LoVo (cell line): ENCODE measurements around the gene SULT1E1.
A peak's percentile ranks its signal among the peaks of the same experiment; 100 is the strongest.

ENCODE experiments used
- DNase-seq: peaks from one replicate; pipeline ENCODE4 v3.0.0-alpha.2; 2016; ENCODE audit warnings: low spot score

The SULT1E1 gene

GRCh38 chr4:69860052-69860451 is at the start of gene SULT1E1:
SULT1E1 (minus strand) TSS chr4:69860145; CDS start chr4:69857644, 2,501 bp downstream.
- peak; percentile 14 for DNase-seq

GRCh38 chr4:69909195-69909594 is 49.2 kb upstream of the SULT1E1 start:
- no peak for DNase-seq

- DNase-seq: no peak
Measured at GRCh38 chr4:69907151-69907550, 47.2 kb upstream of the SULT1E1 start.

DNA sequence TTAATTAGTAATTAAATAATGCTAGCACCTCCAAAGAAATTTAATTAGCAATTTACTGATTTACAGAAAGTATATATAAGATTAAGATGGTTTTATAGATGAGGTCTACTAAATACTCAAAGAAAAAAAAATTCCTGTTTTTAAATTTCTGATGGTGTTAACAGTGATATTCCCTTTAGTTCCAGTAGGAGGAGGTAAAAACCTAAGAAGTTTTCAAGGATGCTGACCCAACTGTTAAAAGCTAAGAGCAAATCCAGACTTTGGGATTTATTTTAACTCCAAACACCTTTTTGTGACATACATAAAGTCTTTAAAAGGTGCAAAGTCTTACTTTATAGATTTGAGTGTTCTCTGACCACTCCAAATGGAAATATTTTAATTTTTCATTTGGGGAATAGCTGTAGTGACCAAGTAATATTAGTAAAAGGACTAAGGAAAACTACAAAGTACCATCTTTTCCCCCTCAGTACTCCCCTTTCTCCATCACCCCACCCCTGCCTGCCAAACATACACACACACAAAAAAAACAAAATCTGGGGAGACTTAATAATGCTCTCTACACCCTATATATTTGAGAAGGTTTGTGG is 36.7 kb upstream of the SULT1E1 start:
- peak; percentile 9 for DNase-seq

DNA sequence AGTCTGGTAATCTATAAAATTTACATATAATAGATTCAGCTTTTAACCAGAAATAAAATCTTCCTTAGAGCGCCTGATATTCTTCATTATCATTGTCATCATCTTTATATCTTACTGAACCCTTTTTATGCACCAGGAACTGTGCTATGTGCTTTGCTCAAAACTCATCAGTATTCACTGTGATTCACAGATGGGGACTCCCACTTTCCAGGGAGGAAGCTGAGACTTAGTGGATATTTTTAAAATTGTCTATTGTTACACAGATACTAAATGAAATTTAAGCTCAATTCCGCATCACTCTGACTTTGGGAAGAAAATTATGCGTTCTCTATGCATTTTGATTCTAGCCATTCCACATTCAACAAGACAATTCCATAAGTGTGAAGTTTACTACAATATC is 34.8 kb upstream of the SULT1E1 start:
- DNase-seq: no peak

- no peak for DNase-seq
Measured at GRCh38 chr4:69894186-69894585, 34.2 kb upstream of the SULT1E1 start.

GRCh38 chr4:69888336-69888735 is 28.4 kb upstream of the SULT1E1 start:
- no peak for DNase-seq

GRCh38 chr4:69882150-69882549 is 22.2 kb upstream of the SULT1E1 start:
- DNase-seq: no peak

DNA sequence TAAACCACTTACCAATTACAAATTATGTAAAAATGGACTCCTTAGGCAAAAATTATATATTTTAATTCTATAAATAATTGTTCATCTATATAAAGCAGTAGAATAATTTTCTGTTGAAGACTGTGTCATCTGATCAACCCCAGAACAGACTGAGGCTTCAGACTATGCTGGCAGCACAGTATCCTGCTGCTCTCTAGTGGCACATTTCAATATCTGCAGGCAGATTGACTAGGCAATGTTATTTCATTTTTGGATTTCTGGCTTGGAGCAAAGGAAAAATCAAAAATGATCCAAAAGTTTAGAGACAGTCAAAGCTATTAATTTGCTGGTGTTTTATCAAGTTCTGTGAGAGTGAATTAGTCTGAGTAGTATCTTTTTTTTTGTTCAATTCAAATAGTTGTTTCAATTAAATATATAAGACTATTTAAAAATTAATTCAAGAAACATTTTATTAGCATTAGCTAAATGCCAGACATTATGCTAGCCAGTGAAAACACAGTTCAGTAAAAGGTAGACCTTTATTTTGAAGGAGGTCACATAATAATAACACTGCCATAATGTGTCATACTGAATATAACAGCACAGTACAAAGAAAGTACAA is 21.3 kb upstream of the SULT1E1 start:
- DNase-seq: peak; percentile 60

GRCh38 chr4:69878250-69878649 is 18.3 kb upstream of the SULT1E1 start:
- DNase-seq: no peak

- no peak for DNase-seq
Measured at GRCh38 chr4:69877453-69877852, 17.5 kb upstream of the SULT1E1 start.

- peak; percentile 28 for DNase-seq
Measured at GRCh38 chr4:69876071-69876470, 16.1 kb upstream of the SULT1E1 start.

DNA sequence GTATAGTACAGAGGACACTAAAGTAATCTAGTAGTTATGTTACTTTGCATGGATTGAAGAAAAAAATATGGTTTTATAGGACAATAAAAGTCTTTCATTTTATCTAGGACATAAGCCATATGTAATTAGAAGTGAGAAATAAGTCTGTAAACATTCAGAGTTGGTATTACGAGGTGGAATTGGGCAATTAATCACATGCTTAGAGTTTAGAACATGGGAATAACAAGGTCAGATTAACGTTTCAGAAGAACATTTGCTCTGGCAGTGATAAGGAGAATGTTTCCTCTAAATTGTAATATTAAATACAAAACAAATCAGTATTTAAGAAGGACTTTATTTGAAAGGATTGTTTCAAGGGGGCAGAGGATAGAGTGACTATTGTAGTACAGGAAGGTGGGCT is 15.6 kb upstream of the SULT1E1 start:
- no peak for DNase-seq

DNA sequence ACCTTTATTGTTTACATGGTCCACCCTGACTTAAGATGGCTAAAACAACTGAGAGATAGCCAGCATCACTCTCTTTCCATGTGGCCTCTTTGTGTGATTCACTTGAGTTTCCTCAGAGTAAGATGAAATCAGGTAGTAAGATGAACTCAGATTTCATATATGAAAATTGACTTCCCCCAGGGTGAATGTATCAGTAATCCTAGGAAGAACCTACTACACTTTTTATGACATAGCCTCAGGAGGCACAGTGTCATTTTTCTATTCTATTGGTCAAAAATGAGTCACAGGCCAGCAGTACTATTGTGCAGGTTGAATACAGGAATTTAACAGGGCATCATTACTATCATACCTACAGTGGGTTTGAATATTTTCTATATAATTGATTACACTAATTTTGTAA is 14.6 kb upstream of the SULT1E1 start:
- DNase-seq: no peak

DNA sequence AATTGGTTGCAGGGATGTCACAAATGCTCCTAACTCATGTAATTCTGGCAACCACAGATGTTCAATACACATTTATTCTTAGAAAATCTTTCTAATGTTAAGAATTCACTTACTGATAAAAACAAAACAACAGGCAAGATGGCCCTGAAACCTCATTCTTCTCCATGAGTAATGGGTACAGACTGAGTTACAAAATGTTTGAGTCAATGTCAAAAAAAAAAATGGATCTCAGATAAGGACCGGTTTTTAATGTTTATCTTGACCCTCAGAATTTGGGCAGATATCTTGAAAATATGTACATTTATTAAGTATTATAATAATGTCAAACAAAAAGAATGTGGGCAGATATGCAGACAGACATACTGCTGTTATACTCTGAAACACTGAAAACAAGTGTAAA is 1.8 kb upstream of the SULT1E1 start:
- no peak for DNase-seq

GRCh38 chr4:69860521-69861298 is 765 bp upstream of the SULT1E1 start:
- no peak for DNase-seq

- DNase-seq: no peak
Measured at GRCh38 chr4:69859140-69859685, 732 bp downstream of the SULT1E1 start.

DNA sequence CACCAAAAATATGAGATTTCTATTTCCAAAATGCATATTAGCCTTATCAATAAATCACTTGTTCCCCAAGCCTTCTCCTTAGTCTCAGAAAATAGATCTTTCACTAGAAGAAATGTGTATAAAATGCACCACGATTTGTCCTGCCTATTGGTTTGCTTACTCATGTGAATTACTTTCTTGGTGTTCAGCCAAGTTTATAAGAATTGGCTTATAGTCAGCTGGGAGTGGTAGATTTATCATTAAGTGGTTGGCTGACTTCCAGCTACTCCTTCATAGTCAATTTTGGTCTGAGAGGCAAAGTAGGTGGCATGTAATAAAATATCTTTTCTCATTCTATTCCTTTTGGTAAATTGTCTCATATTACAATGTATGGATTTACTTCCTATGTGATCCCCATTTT is 1.3 kb downstream of the SULT1E1 start:
- peak; percentile 63 for DNase-seq

DNA sequence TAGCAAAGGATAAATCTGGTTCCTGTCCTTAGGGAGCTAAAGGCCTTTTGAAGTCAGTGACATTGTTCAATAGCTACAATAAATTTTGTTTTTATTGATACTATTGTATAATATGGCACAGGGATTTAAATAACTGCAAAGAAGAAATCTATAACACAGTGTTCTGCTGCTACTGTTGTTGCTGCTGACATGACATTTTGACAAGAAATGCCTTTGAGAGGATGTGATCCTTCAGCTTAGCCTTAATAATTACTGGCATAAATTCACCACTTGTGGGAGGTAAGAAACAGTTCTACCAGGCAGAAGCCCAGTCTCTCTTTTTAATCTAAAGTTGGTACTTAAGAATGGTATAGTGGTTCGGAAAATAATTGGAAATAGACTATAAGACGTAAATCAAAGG is 4.1 kb downstream of the SULT1E1 start:
- DNase-seq: no peak

DNA sequence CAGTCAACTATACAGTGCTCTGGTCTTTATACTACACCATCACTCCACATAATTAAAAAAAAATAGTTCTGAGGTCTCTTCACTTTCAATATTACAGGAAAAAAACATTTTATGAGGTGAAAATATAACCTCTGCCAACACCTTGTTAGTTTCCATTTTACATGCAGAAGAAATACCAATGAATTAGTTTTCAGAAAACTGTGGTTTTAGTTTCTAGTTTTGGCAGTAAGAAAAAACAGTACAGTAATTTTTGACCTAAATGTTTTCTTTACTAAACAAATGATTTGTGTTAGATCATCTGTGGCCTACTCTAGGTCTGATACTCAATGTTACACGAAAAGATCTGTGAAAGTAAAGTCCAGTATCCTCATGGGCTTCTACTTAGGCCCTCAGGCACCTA is 10.0 kb downstream of the SULT1E1 start:
- no peak for DNase-seq

- DNase-seq: no peak
Measured at GRCh38 chr4:69849297-69849696, 10.6 kb downstream of the SULT1E1 start.

DNA sequence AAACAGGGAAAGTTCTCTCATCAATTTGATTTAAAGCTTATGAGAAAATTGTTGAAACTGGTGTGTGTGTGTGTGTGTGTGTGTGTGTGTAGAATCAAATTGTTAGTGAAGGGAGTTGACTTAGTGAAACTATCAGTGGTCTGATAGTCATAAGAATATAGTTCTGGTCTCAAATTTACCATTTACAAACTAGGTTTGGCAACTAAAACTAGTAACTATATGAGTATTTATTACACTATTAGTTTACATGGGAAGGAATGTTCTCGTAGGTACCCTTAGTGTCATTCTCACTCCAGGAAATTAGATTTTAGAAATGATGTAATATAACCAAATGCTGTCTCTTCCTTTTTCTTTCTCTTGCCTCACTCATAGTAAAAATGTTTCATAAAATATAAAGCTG is 11.9 kb downstream of the SULT1E1 start:
- DNase-seq: no peak

DNA sequence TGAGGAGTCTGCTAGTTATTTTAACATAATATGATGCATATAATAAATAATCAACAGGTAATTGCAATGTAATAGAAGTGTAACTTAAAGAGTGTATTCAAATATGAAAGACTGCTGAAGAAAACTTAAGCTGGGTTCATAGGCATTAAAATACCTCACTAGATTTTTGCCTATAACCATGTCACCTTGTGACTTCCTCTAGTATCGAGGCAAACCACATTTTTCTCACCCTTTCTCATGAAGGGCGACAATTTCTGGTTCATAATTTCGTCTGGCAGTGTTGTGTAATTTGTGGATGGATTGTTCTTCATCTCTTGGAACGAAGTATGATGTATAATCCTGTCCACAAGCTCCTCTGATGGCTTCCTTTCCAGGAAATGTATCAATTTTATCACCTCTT is 16.0 kb downstream of the SULT1E1 start:
- DNase-seq: no peak
